Ammon's horn (tissue), 1 donor: ENCODE results near the gene HES4.
"Not testable (repeated sequence)": the region's sequence is repeated elsewhere in the genome, so short reads cannot be mapped to it uniquely, and the experiment has no call there.

Source experiments
- DNase-seq: peaks from one replicate; pipeline ENCODE4 v3.0.0-alpha.2; 2016; ENCODE audit warnings: low spot score

HES4 gene

GRCh38 chr1:1017397-1018320, 17.8 kb upstream of the HES4 start:
- DNase-seq, result not testable (repeated sequence)

GRCh38 chr1:1014799-1015681, 15.1 kb upstream of the HES4 start:
- DNase-seq, result no peak

- DNase-seq, result no peak
These were observed 14.2 kb upstream of the HES4 start for GRCh38 chr1:1013922-1014648.

- DNase-seq, result peak; percentile 89
These were observed 13.4 kb upstream of the HES4 start, which contains the start of gene ISG15 for GRCh38 chr1:1013105-1013921. Gene ISG15 (plus strand): TSS chr1:1013497. CDS start chr1:1013574, 77 bp downstream.

- DNase-seq, result not testable (repeated sequence)
These were observed 12.8 kb upstream of the HES4 start for GRCh38 chr1:1012736-1013104.

- no peak for DNase-seq
These were observed 11.6 kb upstream of the HES4 start for GRCh38 chr1:1011396-1011949.

DNA sequence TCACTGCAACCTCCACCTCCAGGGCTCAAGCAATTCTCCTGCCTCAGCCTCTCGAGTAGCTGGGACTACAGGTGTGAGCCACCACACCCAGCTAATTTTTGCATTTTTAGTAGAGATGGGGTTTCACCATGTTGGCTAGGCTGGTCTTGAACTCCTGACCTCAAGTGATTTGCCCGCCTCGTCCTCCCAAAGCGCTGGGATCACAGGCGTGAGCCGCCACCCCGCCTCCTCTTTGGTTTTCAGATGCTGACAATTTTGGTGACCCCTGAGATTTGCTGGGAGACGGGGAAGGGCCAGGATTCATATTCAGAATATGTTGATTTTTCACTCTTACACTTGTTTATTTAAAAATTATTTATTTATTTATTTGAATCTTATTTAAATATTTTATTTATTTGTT, 10.2 kb upstream of the HES4 start:
- DNase-seq, result not testable (repeated sequence)

DNA sequence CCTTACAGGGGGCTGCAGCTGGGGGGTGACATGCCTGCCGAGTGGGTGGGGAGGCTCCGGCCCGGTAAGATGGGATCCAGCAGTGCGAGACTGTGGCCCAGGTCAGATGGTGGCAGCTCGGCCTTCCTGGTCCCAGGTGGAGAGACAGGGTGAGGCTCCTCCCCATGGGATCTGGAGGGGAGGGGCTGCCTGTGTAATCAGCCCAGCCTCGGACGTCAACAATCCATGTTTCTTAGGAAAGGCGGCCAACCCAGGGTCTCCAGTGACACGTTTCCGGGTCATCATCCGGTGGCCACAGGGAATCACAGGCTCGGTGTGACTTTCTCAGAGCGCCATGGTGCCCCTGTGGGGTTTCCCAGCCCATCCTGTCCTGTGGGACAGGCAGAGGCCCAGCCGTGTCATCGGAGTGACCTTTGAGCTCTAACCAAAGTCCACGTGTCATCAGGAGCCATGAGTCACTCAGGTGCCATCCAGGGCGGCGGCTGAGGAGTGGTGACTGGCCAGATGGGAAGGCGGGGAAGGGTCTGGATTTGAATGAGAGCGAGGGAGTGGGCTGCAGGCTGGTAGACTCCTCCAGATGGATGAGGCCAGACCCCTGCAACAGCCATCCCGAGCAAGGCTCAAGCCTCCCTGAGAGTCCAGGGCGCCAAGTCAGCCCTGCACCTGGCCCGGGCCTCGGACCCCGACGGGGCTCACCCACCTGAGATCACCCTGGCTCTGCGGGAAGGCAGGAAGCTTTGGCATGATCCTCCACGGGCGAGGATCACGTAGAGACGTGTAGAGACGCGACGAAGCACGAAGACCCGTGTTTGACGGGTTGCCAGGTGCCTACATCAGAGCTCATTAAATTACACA, 6.6 kb upstream of the HES4 start:
- no peak for DNase-seq

- DNase-seq, result no peak
These were observed 5.9 kb upstream of the HES4 start for GRCh38 chr1:1005774-1006304.

GRCh38 chr1:1004780-1005697, 5.1 kb upstream of the HES4 start:
- no peak for DNase-seq

DNA sequence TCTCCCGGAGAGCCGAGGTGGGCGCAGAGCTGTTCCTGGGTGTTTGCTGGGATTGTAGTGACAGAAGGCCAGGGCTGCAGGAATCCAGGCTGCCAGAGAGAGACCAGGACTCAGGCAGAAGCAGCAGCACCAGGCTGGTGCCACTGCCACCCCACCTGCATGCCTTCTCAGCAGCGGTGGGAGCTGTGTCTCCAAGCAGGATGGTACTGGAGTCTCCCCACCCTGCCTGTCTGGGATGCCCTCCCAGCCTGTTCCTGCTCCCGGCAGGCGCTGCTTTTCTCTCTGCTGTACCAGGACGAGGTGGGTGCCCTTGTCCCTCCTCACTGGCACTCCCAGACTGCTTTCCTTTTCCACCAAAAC, 4.5 kb upstream of the HES4 start:
- DNase-seq, result no peak

GRCh38 chr1:1003618-1004419, 3.9 kb upstream of the HES4 start:
- no peak for DNase-seq

DNA sequence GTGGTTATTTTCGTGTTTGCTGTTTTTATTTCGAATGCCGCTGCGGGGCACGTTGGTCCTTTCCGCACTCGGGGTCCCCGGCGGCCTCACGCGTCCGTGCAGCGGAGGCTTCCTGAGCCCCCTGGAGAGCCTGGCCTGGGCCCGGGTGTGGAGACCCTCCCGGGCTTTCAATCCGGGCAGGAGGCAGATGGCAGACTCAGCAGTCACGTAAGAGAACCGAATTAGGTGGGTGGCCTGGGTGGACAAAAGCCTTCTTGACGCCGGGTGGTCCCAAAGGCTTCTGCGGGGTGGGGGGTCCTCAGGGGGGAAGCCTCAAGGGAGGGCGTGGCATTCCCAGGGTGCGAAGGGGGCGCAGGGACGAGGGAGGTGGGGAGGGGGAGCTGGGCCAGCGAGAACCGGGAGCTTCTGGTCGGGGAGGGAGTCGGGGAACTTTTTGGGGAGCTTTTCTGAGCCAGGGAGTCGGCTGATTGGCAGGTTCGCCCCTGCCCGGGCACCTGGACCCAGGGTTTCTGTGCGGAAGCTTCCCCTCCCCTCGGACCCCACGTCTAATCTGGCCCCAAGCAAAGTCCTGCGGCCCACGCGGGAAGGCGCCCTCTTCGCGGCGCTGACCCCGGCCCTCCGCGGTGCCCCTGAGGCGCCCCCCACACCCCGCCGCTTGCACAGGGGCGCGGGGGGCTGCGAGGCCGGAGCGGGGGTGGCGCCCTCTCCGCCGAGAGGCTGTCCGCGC, 1.3 kb upstream of the HES4 start:
- no peak for DNase-seq

DNA sequence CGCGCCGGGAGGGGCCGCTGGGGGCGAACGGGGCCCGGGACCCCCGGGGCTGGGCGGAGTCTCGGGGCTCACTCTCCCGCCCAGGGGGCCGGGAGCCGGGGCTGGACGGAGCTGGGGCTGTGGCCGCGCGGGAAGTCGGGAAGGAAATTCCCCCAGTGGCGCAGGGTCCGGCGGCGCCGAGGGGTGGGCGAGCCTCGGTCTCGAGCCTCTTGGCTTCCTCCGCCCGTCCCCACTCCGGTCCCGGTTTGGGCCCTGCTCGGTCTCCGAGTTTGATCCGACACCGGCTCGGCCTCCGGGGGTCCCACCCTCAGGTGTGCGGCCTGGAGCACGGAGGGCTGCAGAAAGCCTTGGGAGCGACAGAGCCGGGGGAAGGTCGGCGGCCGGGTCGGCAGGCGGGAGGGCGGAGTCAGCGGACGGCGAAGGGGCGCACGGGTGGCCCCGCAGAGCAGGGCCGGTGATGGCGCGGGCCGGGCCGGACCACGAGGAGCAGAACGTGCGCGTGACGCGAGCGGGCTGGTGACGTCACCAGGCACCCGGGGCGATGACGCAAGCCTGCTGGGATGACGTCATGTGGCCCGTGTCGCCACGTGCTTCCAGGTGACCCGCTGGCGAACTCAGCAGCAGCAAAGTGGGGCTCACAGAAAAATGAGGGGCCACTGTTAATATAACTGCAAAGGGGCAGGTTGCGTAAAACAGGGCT, 610 bp upstream of the HES4 start:
- DNase-seq, result peak; percentile 61

DNA sequence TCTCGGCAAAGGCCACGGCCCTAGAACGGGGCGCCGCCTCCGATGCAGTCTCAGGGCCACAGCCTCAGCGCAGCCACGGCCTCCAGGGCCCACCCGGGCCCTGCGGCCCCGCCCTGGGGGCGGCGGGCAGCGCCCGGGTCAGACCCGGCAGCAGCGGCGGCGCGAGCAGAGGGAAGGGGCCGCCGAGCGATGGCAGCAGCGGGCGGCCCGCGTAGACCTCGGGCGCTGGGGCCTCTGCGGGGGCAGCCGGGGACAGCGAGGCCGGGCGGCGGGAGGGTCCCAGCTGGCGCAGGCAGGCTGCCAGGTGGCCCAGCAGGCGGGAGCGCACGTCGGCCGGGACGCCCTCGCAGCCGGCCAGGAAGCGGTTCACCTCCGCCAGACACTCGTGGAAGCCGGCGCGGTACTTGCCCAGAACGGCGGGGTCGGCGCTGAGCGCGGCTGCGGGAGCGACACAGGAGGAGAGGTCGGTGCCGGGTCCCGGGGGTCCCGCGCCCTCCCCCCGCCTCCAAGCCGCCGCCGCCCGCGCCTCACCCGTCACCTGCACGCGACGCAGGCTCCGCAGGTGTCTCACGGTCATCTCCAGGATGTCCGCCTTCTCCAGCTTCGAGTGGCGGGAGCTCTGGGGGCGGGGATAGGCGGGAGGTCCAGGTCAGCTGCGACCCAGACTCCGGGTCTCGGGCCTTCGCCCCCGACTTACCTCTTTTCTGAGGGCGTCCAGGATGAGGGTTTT, 737 bp downstream of the HES4 start:
- DNase-seq, result no peak

DNA sequence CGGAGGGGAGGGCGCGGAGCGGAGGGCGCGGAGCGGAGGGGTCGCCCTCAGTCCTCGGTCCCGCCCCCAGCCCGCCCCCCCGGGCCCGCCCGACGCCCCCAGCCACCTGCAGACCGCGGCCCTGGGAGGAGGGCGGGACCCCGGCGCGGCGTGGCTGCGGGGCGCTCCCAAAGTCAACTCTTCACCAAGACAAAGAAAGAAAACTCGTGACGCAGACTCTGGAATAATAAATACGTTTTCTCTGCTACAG, 1.2 kb downstream of the HES4 start:
- DNase-seq, result no peak
